ENCODE results near the gene MSL2. TPM values are rescaled to one million over a fixed set of nuclear protein-coding genes. Genes with fewer than 3 reads are reported as not detected.

The MSL2 gene
- total and polyA plus RNA-seq, 2 donors (not counting 1 experiment from before 2014, with no cell fraction given): 25.8 to 97.1 TPM

DNA sequence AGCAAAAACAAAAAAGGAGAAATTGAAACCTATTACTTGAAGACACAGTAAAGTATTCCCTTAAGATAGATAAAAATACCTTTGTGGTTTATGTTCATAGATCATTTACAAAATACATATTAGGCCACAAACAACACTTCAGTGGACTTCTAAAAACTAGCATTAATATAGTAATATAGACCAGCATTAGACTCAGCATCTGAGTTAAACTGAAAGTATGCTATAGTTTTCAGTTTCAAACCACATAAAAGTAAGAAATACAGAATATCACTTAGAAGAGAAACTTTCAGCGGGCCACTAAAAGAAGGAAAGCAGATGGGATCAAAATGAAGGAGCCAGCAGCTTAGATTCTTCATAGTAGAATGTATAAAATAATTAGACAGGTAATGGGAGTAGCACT lies 86.6 kb downstream of the MSL2 start:
- TF ChIP-seq, protein P1, sequence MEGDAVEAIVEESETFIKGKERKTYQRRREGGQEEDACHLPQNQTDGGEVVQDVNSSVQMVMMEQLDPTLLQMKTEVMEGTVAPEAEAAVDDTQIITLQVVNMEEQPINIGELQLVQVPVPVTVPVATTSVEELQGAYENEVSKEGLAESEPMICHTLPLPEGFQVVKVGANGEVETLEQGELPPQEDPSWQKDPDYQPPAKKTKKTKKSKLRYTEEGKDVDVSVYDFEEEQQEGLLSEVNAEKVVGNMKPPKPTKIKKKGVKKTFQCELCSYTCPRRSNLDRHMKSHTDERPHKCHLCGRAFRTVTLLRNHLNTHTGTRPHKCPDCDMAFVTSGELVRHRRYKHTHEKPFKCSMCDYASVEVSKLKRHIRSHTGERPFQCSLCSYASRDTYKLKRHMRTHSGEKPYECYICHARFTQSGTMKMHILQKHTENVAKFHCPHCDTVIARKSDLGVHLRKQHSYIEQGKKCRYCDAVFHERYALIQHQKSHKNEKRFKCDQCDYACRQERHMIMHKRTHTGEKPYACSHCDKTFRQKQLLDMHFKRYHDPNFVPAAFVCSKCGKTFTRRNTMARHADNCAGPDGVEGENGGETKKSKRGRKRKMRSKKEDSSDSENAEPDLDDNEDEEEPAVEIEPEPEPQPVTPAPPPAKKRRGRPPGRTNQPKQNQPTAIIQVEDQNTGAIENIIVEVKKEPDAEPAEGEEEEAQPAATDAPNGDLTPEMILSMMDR (IDR thresholded peaks at IDR 0.05): no peak
- no peak for TF ChIP-seq EZH2 (IDR thresholded peaks at IDR 0.05; ENCODE audit: borderline replicate concordance, insufficient read depth, low read depth, low read length, poor library complexity, severe bottlenecking)
- Histone ChIP-seq H3K27me3 (replicated peaks in 1 of 4; ENCODE audit: control extremely low read depth in 1 of 4, control insufficient read depth in 3 of 4, insufficient read depth in 4 of 4, low read length in 3 of 4) (no peaks in the 10 kb centered on the region), H3K79me2 (ENCODE audit: control insufficient read depth, insufficient read depth, low read length) (no peaks in the 10 kb centered on the region), H3K4me3 (ENCODE audit: control extremely low read depth in 1 of 5, extremely low read depth in 1 of 5, insufficient read depth in 1 of 5, low read depth in 2 of 5, low read length in 4 of 5) (no peak overlapping the region), H3K9ac (ENCODE audit: low read length) (no peak overlapping the region), H3K27ac (ENCODE audit: low read length in 2 of 2) (no peak overlapping the region), H3K9me3 (ENCODE audit: control extremely low read depth in 1 of 3, control insufficient read depth in 2 of 3, insufficient read depth in 1 of 3, low read length in 2 of 3) (peaks cover 0 to 6% (median 0%) of the 10 kb centered on the region in 3 donors), H3K4me2 (replicated peaks; ENCODE audit: low read depth, low read length, poor library complexity, severe bottlenecking) (no peak overlapping the region), H4K20me1 (ENCODE audit: control insufficient read depth, insufficient read depth, low read length, poor library complexity, severe bottlenecking) (no peaks in the 10 kb centered on the region), H2AFZ (ENCODE audit: insufficient read depth, low read depth, low read length, poor library complexity, severe bottlenecking) (no peak overlapping the region), H3K36me3 (replicated peaks in 1 of 2; ENCODE audit: control extremely low read depth in 1 of 2, control insufficient read depth in 1 of 2, extremely low read depth in 1 of 2, insufficient read depth in 2 of 2, low read length in 1 of 2) (no peaks in the 10 kb centered on the region), H3K4me1 (ENCODE audit: control insufficient read depth in 2 of 2, insufficient read depth in 2 of 2, low read length in 2 of 2) (peaks cover 0 to 11% of the 10 kb centered on the region in 2 donors)
- no peaks in the 10 kb centered on the region for H3K9me3 Mint-ChIP-seq (ENCODE audit: insufficient read depth)
- no CpG with 5 or more reads among the region's 1 CpG for WGBS (ENCODE audit: insufficient coverage)
- no peak for ATAC-seq (ENCODE audit: low read depth)
- intact Hi-C loops (cut with micrococcal nuclease): no loop called here
- H3K4me3 Mint-ChIP-seq: no peak overlapping the region
- DNase-seq: no peak
- no peak overlapping the region for H3K27ac Mint-ChIP-seq
- H3K4me1 Mint-ChIP-seq: peaks cover 17% of the 10 kb centered on the region
- POLR2A ChIA-PET: no interaction called here
- H3K27me3 Mint-ChIP-seq: peaks cover 6% of the 10 kb centered on the region
- CTCF ChIA-PET: no interaction called here

DNA sequence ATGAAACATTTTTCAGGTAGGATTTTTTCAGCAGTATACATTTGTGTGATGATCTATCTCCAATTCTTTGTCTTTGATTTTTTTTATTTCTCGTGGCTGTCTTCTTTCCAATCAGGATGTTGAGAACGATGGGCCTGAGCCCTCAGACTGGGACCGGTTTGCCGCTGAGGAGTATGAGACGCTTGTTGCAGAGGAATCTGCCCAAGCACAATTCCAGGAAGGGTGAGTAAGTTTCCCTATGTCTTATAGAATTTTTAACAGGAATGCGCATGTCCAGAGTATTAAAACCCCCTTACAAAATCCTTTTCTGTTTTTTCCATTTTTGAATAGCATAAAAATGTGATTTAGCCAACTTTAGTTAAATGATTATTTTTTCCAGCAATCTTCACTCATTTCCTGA lies 90.0 kb downstream of the MSL2 start:
- H3K27me3 Mint-ChIP-seq: no peaks in the 10 kb centered on the region
- H3K27me3 ChIP-seq (replicated peaks in 1 of 4; ENCODE audit: control extremely low read depth in 1 of 4, control insufficient read depth in 3 of 4, insufficient read depth in 4 of 4, low read length in 3 of 4): no peaks in the 10 kb centered on the region
- TF ChIP-seq, protein P1 (IDR thresholded peaks at IDR 0.05): no peak
- no peak for TF ChIP-seq EZH2 (IDR thresholded peaks at IDR 0.05; ENCODE audit: borderline replicate concordance, insufficient read depth, low read depth, low read length, poor library complexity, severe bottlenecking)
- no peak overlapping the region for H3K4me2 ChIP-seq (replicated peaks; ENCODE audit: low read depth, low read length, poor library complexity, severe bottlenecking)
- no peak overlapping the region for H3K4me3 Mint-ChIP-seq
- DNase-seq (no peak), ATAC-seq (ENCODE audit: low read depth) (no peak)
- WGBS (ENCODE audit: insufficient coverage): 100% methylated on average over 2 of the region's 6 CpGs
- H3K27ac ChIP-seq (ENCODE audit: low read length in 2 of 2): no peak overlapping the region
- no peaks in the 10 kb centered on the region for H3K9me3 Mint-ChIP-seq (ENCODE audit: insufficient read depth)
- H3K4me1 Mint-ChIP-seq: peaks cover 17% of the 10 kb centered on the region
- no peak overlapping the region for H3K27ac Mint-ChIP-seq
- no peak overlapping the region for H2AFZ ChIP-seq (ENCODE audit: insufficient read depth, low read depth, low read length, poor library complexity, severe bottlenecking)
- H3K79me2 ChIP-seq (ENCODE audit: control insufficient read depth, insufficient read depth, low read length): no peaks in the 10 kb centered on the region
- ChIA-PET CTCF (no interaction called here), POLR2A (no interaction called here)
- peaks cover 0 to 11% of the 10 kb centered on the region in 2 donors for H3K4me1 ChIP-seq (ENCODE audit: control insufficient read depth in 2 of 2, insufficient read depth in 2 of 2, low read length in 2 of 2)
- H4K20me1 ChIP-seq (ENCODE audit: control insufficient read depth, insufficient read depth, low read length, poor library complexity, severe bottlenecking): no peaks in the 10 kb centered on the region
- H3K4me3 ChIP-seq (ENCODE audit: control extremely low read depth in 1 of 5, extremely low read depth in 1 of 5, insufficient read depth in 1 of 5, low read depth in 2 of 5, low read length in 4 of 5): no peak overlapping the region
- no peaks in the 10 kb centered on the region for H3K9me3 ChIP-seq (ENCODE audit: control extremely low read depth in 1 of 3, control insufficient read depth in 2 of 3, insufficient read depth in 1 of 3, low read length in 2 of 3)
- H3K9ac ChIP-seq (ENCODE audit: low read length): no peak overlapping the region
- no peaks in the 10 kb centered on the region for H3K36me3 ChIP-seq (replicated peaks in 1 of 2; ENCODE audit: control extremely low read depth in 1 of 2, control insufficient read depth in 1 of 2, extremely low read depth in 1 of 2, insufficient read depth in 2 of 2, low read length in 1 of 2)
- intact Hi-C loops (cut with micrococcal nuclease): no loop called here

Data from B cell (primary cell).